ENCODE results near the gene CFAP61. TPM values are rescaled to one million over a fixed set of nuclear protein-coding genes. Genes with fewer than 3 reads are reported as not detected.

Gene CFAP61
- total RNA-seq, 1 donor from 2014 or later, result not detected

DNA sequence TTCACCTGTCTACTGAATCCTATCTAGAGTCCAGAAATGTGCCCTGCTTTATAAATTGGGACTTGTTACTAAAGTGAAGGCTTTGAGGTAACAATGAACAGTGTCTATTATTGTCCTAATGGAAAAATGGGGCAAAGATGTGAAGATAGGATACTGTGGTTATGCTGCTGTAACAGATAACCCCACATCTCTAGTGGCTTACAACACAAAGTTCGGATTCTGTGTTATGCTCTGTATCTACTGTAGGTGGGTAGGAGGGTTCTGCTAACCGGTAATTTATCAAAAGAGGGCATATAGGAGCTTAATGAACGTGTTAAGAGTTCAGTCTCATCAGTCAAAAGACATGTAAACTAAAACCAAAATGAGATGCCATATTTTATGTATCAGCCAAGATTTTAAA lies 28.9 kb upstream of the CFAP61 start:
- Histone ChIP-seq H3K9ac (ENCODE audit: low read length) (no peak overlapping the region), H4K20me1 (ENCODE audit: insufficient read depth, low read length) (peaks cover 74% of the 10 kb centered on the region), H3K4me1 (ENCODE audit: insufficient read depth, low read length) (peaks cover 7% of the 10 kb centered on the region), H3K27ac (ENCODE audit: low read depth, low read length) (no peak overlapping the region), H3K9me3 (ENCODE audit: insufficient read depth, low read depth, low read length) (no peaks in the 10 kb centered on the region), H2AFZ (ENCODE audit: low read depth, low read length) (no peak overlapping the region), H3K27me3 (ENCODE audit: insufficient read depth, low read length) (no peaks in the 10 kb centered on the region), H3K4me2 (ENCODE audit: low read length) (no peak overlapping the region), H3K79me2 (ENCODE audit: insufficient read depth, low read length) (peaks cover 99% of the 10 kb centered on the region), H3K4me3 (ENCODE audit: insufficient read depth, low read depth, low read length) (no peak overlapping the region), H3K36me3 (ENCODE audit: insufficient read depth, low read length) (peaks cover 18% of the 10 kb centered on the region)
- Mint-ChIP-seq H3K4me3 (ENCODE audit: unreplicated experiment) (no peak overlapping the region), H3K27me3 (ENCODE audit: low read depth, unreplicated experiment) (no peaks in the 10 kb centered on the region), H3K27ac (ENCODE audit: unreplicated experiment) (no peak overlapping the region), H3K36me3 (ENCODE audit: low read depth, unreplicated experiment) (peaks cover 12% of the 10 kb centered on the region), H3K4me1 (ENCODE audit: low read depth, unreplicated experiment) (peaks cover 41% of the 10 kb centered on the region), H3K9me3 (ENCODE audit: unreplicated experiment) (no peaks in the 10 kb centered on the region)
- DNase-seq (ENCODE audit: low read depth) (no peak), FAIRE-seq (no peak)
- no peak for TF ChIP-seq EZH2 (IDR thresholded peaks at IDR 0.05; ENCODE audit: insufficient read depth, low read length)
- TF ChIP-seq, protein P1, sequence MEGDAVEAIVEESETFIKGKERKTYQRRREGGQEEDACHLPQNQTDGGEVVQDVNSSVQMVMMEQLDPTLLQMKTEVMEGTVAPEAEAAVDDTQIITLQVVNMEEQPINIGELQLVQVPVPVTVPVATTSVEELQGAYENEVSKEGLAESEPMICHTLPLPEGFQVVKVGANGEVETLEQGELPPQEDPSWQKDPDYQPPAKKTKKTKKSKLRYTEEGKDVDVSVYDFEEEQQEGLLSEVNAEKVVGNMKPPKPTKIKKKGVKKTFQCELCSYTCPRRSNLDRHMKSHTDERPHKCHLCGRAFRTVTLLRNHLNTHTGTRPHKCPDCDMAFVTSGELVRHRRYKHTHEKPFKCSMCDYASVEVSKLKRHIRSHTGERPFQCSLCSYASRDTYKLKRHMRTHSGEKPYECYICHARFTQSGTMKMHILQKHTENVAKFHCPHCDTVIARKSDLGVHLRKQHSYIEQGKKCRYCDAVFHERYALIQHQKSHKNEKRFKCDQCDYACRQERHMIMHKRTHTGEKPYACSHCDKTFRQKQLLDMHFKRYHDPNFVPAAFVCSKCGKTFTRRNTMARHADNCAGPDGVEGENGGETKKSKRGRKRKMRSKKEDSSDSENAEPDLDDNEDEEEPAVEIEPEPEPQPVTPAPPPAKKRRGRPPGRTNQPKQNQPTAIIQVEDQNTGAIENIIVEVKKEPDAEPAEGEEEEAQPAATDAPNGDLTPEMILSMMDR (IDR thresholded peaks at IDR 0.05; ENCODE audit: insufficient read depth, low read depth, low read length), result no peak

DNA sequence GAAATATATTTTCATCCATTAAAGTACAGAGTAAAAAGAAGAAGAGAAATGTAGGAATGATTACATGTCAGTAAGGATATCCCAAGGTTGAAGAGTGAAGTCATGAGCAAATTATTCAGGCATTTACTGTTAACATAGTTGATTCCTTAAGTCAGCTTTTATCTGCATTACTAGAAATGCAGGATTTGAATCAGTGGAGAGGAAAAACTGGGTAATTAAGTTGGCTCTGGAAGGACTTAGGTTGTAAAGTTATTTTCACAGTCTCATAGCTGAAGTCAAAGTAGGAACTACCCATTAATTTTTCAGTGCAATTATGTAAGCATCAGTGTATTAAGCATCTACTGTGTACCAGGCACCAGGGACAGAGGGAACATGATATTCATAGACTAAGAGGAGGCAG lies 27.4 kb upstream of the CFAP61 start:
- Histone ChIP-seq H2AFZ (ENCODE audit: low read depth, low read length) (no peak overlapping the region), H3K4me2 (ENCODE audit: low read length) (peak overlapping the region; percentile 35), H3K9ac (ENCODE audit: low read length) (peak overlapping the region; percentile 8), H3K4me1 (ENCODE audit: insufficient read depth, low read length) (peaks cover 6% of the 10 kb centered on the region), H3K79me2 (ENCODE audit: insufficient read depth, low read length) (peaks cover 92% of the 10 kb centered on the region), H3K27ac (ENCODE audit: low read depth, low read length) (peak overlapping the region; percentile 13), H3K27me3 (ENCODE audit: insufficient read depth, low read length) (no peaks in the 10 kb centered on the region), H3K36me3 (ENCODE audit: insufficient read depth, low read length) (peaks cover 16% of the 10 kb centered on the region), H3K9me3 (ENCODE audit: insufficient read depth, low read depth, low read length) (no peaks in the 10 kb centered on the region), H3K4me3 (ENCODE audit: insufficient read depth, low read depth, low read length) (no peak overlapping the region), H4K20me1 (ENCODE audit: insufficient read depth, low read length) (peaks cover 59% of the 10 kb centered on the region)
- H3K27me3 Mint-ChIP-seq (ENCODE audit: low read depth, unreplicated experiment), result no peaks in the 10 kb centered on the region
- FAIRE-seq, result peak; percentile 52
- H3K36me3 Mint-ChIP-seq (ENCODE audit: low read depth, unreplicated experiment), result peaks cover 10% of the 10 kb centered on the region
- TF ChIP-seq EZH2 (IDR thresholded peaks at IDR 0.05; ENCODE audit: insufficient read depth, low read length), result no peak
- TF ChIP-seq, protein P1 (IDR thresholded peaks at IDR 0.05; ENCODE audit: insufficient read depth, low read depth, low read length), result no peak
- peak overlapping the region; percentile 91 for H3K27ac Mint-ChIP-seq (ENCODE audit: unreplicated experiment)
- H3K4me3 Mint-ChIP-seq (ENCODE audit: unreplicated experiment), result no peak overlapping the region
- H3K9me3 Mint-ChIP-seq (ENCODE audit: unreplicated experiment), result no peaks in the 10 kb centered on the region
- H3K4me1 Mint-ChIP-seq (ENCODE audit: low read depth, unreplicated experiment), result peaks cover 32% of the 10 kb centered on the region
- peak; percentile 63 for DNase-seq (ENCODE audit: low read depth)

DNA sequence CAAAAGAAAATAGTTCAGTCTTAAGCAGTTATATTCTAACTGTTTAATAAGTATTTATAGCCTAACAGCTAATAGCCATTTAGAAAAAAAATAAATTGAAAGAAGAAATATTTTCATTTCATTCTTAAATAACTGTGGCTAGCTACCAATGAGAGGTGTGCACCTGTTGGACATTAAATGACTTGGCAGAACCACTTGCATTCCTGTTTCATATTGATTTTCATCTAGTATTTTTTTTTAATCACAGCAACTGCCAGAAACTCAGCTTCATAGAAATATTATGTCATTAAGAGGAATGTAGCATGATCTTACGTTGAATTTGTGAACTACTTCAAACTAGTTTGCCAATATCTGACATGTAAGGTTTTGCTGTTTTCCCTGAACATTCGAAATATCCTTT lies 25.0 kb upstream of the CFAP61 start:
- TF ChIP-seq EZH2 (IDR thresholded peaks at IDR 0.05; ENCODE audit: insufficient read depth, low read length), result no peak
- TF ChIP-seq, protein P1 (IDR thresholded peaks at IDR 0.05; ENCODE audit: insufficient read depth, low read depth, low read length), result no peak
- no peaks in the 10 kb centered on the region for H3K9me3 Mint-ChIP-seq (ENCODE audit: unreplicated experiment)
- H3K27ac Mint-ChIP-seq (ENCODE audit: unreplicated experiment), result no peak overlapping the region
- H4K20me1 ChIP-seq (ENCODE audit: insufficient read depth, low read length), result peaks cover 41% of the 10 kb centered on the region
- H3K79me2 ChIP-seq (ENCODE audit: insufficient read depth, low read length), result peaks cover 74% of the 10 kb centered on the region
- H3K4me3 ChIP-seq (ENCODE audit: insufficient read depth, low read depth, low read length), result no peak overlapping the region
- no peak for DNase-seq (ENCODE audit: low read depth)
- H3K36me3 ChIP-seq (ENCODE audit: insufficient read depth, low read length), result peaks cover 22% of the 10 kb centered on the region
- no peak for FAIRE-seq
- H3K4me2 ChIP-seq (ENCODE audit: low read length), result no peak overlapping the region
- H3K9me3 ChIP-seq (ENCODE audit: insufficient read depth, low read depth, low read length), result no peaks in the 10 kb centered on the region
- H3K4me1 ChIP-seq (ENCODE audit: insufficient read depth, low read length), result peaks cover 6% of the 10 kb centered on the region
- H3K27ac ChIP-seq (ENCODE audit: low read depth, low read length), result no peak overlapping the region
- no peak overlapping the region for H2AFZ ChIP-seq (ENCODE audit: low read depth, low read length)
- peaks cover 20% of the 10 kb centered on the region for H3K4me1 Mint-ChIP-seq (ENCODE audit: low read depth, unreplicated experiment)
- H3K27me3 ChIP-seq (ENCODE audit: insufficient read depth, low read length), result no peaks in the 10 kb centered on the region
- no peak overlapping the region for H3K4me3 Mint-ChIP-seq (ENCODE audit: unreplicated experiment)
- H3K36me3 Mint-ChIP-seq (ENCODE audit: low read depth, unreplicated experiment), result peaks cover 8% of the 10 kb centered on the region
- no peak overlapping the region for H3K9ac ChIP-seq (ENCODE audit: low read length)
- H3K27me3 Mint-ChIP-seq (ENCODE audit: low read depth, unreplicated experiment), result no peaks in the 10 kb centered on the region

All from astrocyte (in vitro differentiated cells and primary cell).